Spleen (tissue), 11 donors: ENCODE results near the gene PRKG1. TPM values are rescaled to one million over a fixed set of nuclear protein-coding genes. Genes with fewer than 3 reads are reported as not detected.
"Not testable (repeated sequence)": the region's sequence is repeated elsewhere in the genome, so short reads cannot be mapped to it uniquely, and the experiment has no call there.

Source experiments
- DNase-seq: peaks from one replicate; pipeline ENCODE4 v3.0.0-alpha.2; 2020
- H3K27ac ChIP-seq, 8 donors: fragments of 200-600 bp; sonication (generic) in 7 of 8; 1 replicate in 4 of 8; 2 replicates in 4 of 8; pipeline versions ENCODE4 v1.5.0 to v1.8.0; 2016 to 2021; ENCODE audit warnings: inconsistent platforms in 4 of 8, mild to moderate bottlenecking in 4 of 8, moderate library complexity in 1 of 8
- H3K27me3 ChIP-seq, 7 donors: fragments of 200-600 bp; sonication (generic) in 6 of 7; replicated peaks in 1 of 7; 1 replicate in 4 of 7; 2 replicates in 3 of 7; pipeline versions ENCODE4 v1.5.0 to v1.8.0; 2016 to 2021; ENCODE audit warnings: inconsistent platforms in 3 of 7, mild to moderate bottlenecking in 1 of 7
- H3K36me3 ChIP-seq, 6 donors: fragments of 200-600 bp; sonication (generic) in 5 of 6; 1 replicate in 4 of 6; 2 replicates in 2 of 6; pipeline versions ENCODE4 v1.5.0 to v1.8.0; 2016 to 2021; ENCODE audit warnings: inconsistent platforms in 2 of 6
- H3K4me1 ChIP-seq, 6 donors: fragments of 200-600 bp; sonication (generic) in 5 of 6; 1 replicate in 3 of 6; 2 replicates in 3 of 6; pipeline versions ENCODE4 v1.5.0 to v1.8.0; 2016 to 2021; ENCODE audit warnings: inconsistent platforms in 3 of 6
- H3K4me3 ChIP-seq, 8 donors: fragments of 200-600 bp; sonication (generic) in 7 of 8; 1 replicate in 4 of 8; 2 replicates in 4 of 8; pipeline versions ENCODE4 v1.5.0 to v1.8.0; 2016 to 2021; ENCODE audit warnings: inconsistent platforms in 4 of 8, mild to moderate bottlenecking in 4 of 8, moderate library complexity in 2 of 8
- H3K9me3 ChIP-seq, 8 donors: fragments of 200-600 bp; sonication (generic) in 7 of 8; 1 replicate in 4 of 8; 2 replicates in 4 of 8; pipeline versions ENCODE4 v1.5.0 to v1.8.0; 2016 to 2021; ENCODE audit warnings: inconsistent platforms in 4 of 8
- CTCF ChIP-seq, 11 experiments: fragments of 200-600 bp in 7 of 11; fragments of 450-650 bp in 4 of 11; sonication (generic) in 4 of 11; IDR thresholded peaks in 8 of 11; conservative IDR thresholded peaks in 3 of 11; 1 replicate in 7 of 11; 2 replicates in 4 of 11; pipeline versions ENCODE4 v1.4.0 to v1.8.0; 2016 to 2021; ENCODE audit warnings: antibody characterized with exemption in 11 of 11, inconsistent platforms in 4 of 11, mild to moderate bottlenecking in 1 of 11
- POLR2A ChIP-seq, 3 donors: fragments of 450-650 bp; IDR thresholded peaks; one replicate each; pipeline ENCODE4 v1.5.1; 2017; ENCODE audit warnings: antibody characterized with exemption in 3 of 3, mild to moderate bottlenecking in 1 of 3
- POLR2AphosphoS5 ChIP-seq, 3 donors: sonication (generic); formaldehyde crosslinking; IDR thresholded peaks; one replicate each; pipeline ENCODE4 v1.5.1; 2017; ENCODE audit warnings: antibody characterized with exemption in 3 of 3
- WGBS, 5 donors: extraction: QIAGEN DNeasy Blood & Tissue Kit in 3 of 5; methylation state at CpG; one replicate each; pipeline versions ENCODE4 v1.1.5 to v1.1.7; 2013 to 2018; 5-methylcytosine and 5-hydroxymethylcytosine counted together
- intact Hi-C: fragments of 100-400 bp; cut with DNase I; formaldehyde crosslinking; loops from one replicate; pipeline ENCODE4 v1.15.0; 2023; ENCODE audit warnings: low total_unique reads
- polyA plus RNA-seq, 3 donors: library from polyadenylated mRNA; stranded (reverse); fragments of 200-250 nt; gene quantifications; one replicate each; pipeline ENCODE4 v1.2.1, GENCODE V29; 2013
- total RNA-seq, 7 donors: library from RNA; depleted of rRNA in 3 of 7; stranded (reverse); fragments of >200 nt in 3 of 7; fragmentation: NEBNext Ultra II Directional in 4 of 7; extraction: Animal tissue kit (Norgen Biotek cat#: 25700) in 4 of 7; gene quantifications; one replicate each; pipeline versions ENCODE4 v1.1.0 to v1.2.1, GENCODE V29; 2016 to 2021
- donor health status: healthy with polysubstance abuse.
- donor health status: DM: no; HTN: no; CAD: no; lungs with moderate emphysema.
- donor health status: DM: no; HTN: no; CAD: no.
- donor health status: Bipolar disorder and iron deficiency.
- donor health status: healthy.
- donor health status: DM: no; HTN: no; CAD: no.
- donor health status: DM: yes; HTN: yes; CAD: no.

Gene PRKG1
- total and polyA plus RNA-seq, 10 donors = 0.65 to 10.5 (median 7.2) TPM

- no peaks in the 10 kb centered on the region for H3K4me1 ChIP-seq
- H3K9me3 ChIP-seq = no peaks in the 10 kb centered on the region
- TF ChIP-seq CTCF (IDR thresholded peaks at IDR 0.05 in 8 of 11, conservative IDR thresholded peaks at IDR 0.05 in 3 of 11) = no peak
- no peak for TF ChIP-seq POLR2A (IDR thresholded peaks at IDR 0.05)
- TF ChIP-seq POLR2AphosphoS5 (IDR thresholded peaks at IDR 0.05) = no peak
- intact Hi-C loops = no loop called here
- no peak for DNase-seq
- no peak overlapping the region for H3K4me3 ChIP-seq
- no peaks in the 10 kb centered on the region for H3K36me3 ChIP-seq
- H3K27me3 ChIP-seq = no peaks in the 10 kb centered on the region
- no peak overlapping the region for H3K27ac ChIP-seq
- 79 to 91% (median 82%) methylated on average over 2 of the region's 2 CpGs for WGBS, 5 donors
These were observed 611.5 kb downstream of the PRKG1 start for GRCh38 chr10:51685768-51686167.

- WGBS, 5 donors = 88 to 94% (median 91%) methylated on average over 1 of the region's 1 CpG
- TF ChIP-seq POLR2AphosphoS5 (IDR thresholded peaks at IDR 0.05) = no peak
- no peak for TF ChIP-seq POLR2A (IDR thresholded peaks at IDR 0.05)
- TF ChIP-seq CTCF (IDR thresholded peaks at IDR 0.05 in 8 of 11, conservative IDR thresholded peaks at IDR 0.05 in 3 of 11) = no peak
- intact Hi-C loops = no loop called here
These were observed 613.0 kb downstream of the PRKG1 start for GRCh38 chr10:51687296-51687695.

GRCh38 chr10:51688826-51689225, 614.5 kb downstream of the PRKG1 start:
- not testable (repeated sequence) for H3K27me3 ChIP-seq

More at GRCh38 chr10:51687296-51687695, 613.0 kb downstream of the PRKG1 start:
- Histone ChIP-seq H3K4me1 (no peaks in the 10 kb centered on the region), H3K27me3 (no peaks in the 10 kb centered on the region), H3K4me3 (no peak overlapping the region), H3K9me3 (no peaks in the 10 kb centered on the region), H3K36me3 (no peaks in the 10 kb centered on the region), H3K27ac (no peak overlapping the region)
- DNase-seq = no peak

GRCh38 chr10:51689536-51689935, 615.2 kb downstream of the PRKG1 start:
- intact Hi-C loops = no loop called here
- H3K4me3 ChIP-seq = no peak overlapping the region
- WGBS, 5 donors = 86 to 92% (median 87%) methylated on average over 3 of the region's 3 CpGs
- no peaks in the 10 kb centered on the region for H3K36me3 ChIP-seq
- H3K27ac ChIP-seq = no peak overlapping the region
- TF ChIP-seq POLR2AphosphoS5 (IDR thresholded peaks at IDR 0.05) (no peak), CTCF (IDR thresholded peaks at IDR 0.05 in 8 of 11, conservative IDR thresholded peaks at IDR 0.05 in 3 of 11) (no peak), POLR2A (IDR thresholded peaks at IDR 0.05) (no peak)
- no peaks in the 10 kb centered on the region for H3K27me3 ChIP-seq
- DNase-seq = no peak
- H3K9me3 ChIP-seq = no peaks in the 10 kb centered on the region
- peaks cover 0 to 6% (median under 1%) of the 10 kb centered on the region in 6 donors for H3K4me1 ChIP-seq

More at GRCh38 chr10:51688826-51689225, 614.5 kb downstream of the PRKG1 start:
- DNase-seq, H3K27ac ChIP-seq, H3K4me1 ChIP-seq, intact Hi-C loops, H3K36me3 ChIP-seq, H3K4me3 ChIP-seq, H3K9me3 ChIP-seq: not testable (repeated sequence)
- WGBS, 5 donors = 78 to 91% (median 84%) methylated on average over 2 of the region's 2 CpGs

GRCh38 chr10:51691135-51691534, 616.8 kb downstream of the PRKG1 start:
- intact Hi-C loops = no loop called here

More at GRCh38 chr10:51691135-51691534, 616.8 kb downstream of the PRKG1 start:
- 82 to 87% (median 84%) methylated on average over 4 of the region's 4 CpGs for WGBS, 5 donors
- TF ChIP-seq CTCF (IDR thresholded peaks at IDR 0.05 in 8 of 11, conservative IDR thresholded peaks at IDR 0.05 in 3 of 11) (no peak), POLR2A (IDR thresholded peaks at IDR 0.05) (no peak), POLR2AphosphoS5 (IDR thresholded peaks at IDR 0.05) (no peak)
- DNase-seq = no peak
- H3K9me3 ChIP-seq = no peaks in the 10 kb centered on the region
- no peak overlapping the region for H3K27ac ChIP-seq
- peaks cover 0 to 3% (median 0%) of the 10 kb centered on the region in 6 donors for H3K36me3 ChIP-seq
- peaks cover 10 to 22% (median 15%) of the 10 kb centered on the region in 6 donors for H3K4me1 ChIP-seq
- H3K4me3 ChIP-seq = no peak overlapping the region
- no peaks in the 10 kb centered on the region for H3K27me3 ChIP-seq
